ENCODE data around the gene CLEC18B.

- no peak for TF ChIP-seq POLR2A (IDR thresholded peaks at IDR 0.05)
- TF ChIP-seq CTCF (IDR thresholded peaks at IDR 0.05): no peak
Observed at GRCh38 chr16:74460542-74460941, 39.3 kb upstream of the CLEC18B start.
